Measurements from ENCODE around the gene SULT1C2. TPM values are rescaled to one million over a fixed set of nuclear protein-coding genes. Genes with fewer than 3 reads are reported as not detected.

The SULT1C2 gene
- total and polyA plus RNA-seq, 2 of the 8 experiments (the other 6 are each of a cell fraction or from before 2014, with no cell fraction given): 2.2 to 2.8 TPM

- FAIRE-seq (no peak), DNase-seq (ENCODE audit: low read depth in 1 of 2, low spot score in 2 of 2) (no peak)
- Histone ChIP-seq H3K4ac (replicated peaks; ENCODE audit: insufficient read length, low read depth, low read length) (no peak overlapping the region), H3K56ac (replicated peaks; ENCODE audit: insufficient read length, low read depth, low read length) (no peak overlapping the region), H2AK5ac (ENCODE audit: low read depth, low read length) (no peak overlapping the region), H3K4me3 (ENCODE audit: extremely low read depth in 1 of 4, insufficient read depth in 2 of 4, low read depth in 3 of 4, low read length in 4 of 4) (no peak overlapping the region), H4K20me1 (replicated peaks in 1 of 2; ENCODE audit: control insufficient read depth in 1 of 2, insufficient read depth in 2 of 2, low read length in 2 of 2) (no peaks in the 10 kb centered on the region), H3K9ac (replicated peaks in 1 of 4; ENCODE audit: extremely low read depth in 1 of 4, low read depth in 3 of 4, low read length in 3 of 4) (no peak overlapping the region), H2BK5ac (ENCODE audit: low read depth, low read length) (no peak overlapping the region), H3K23ac (ENCODE audit: insufficient read length) (no peak overlapping the region), H3K27ac (ENCODE audit: low read depth, low read length) (no peak overlapping the region), H3K9me3 (ENCODE audit: insufficient read depth in 2 of 2, low read depth in 1 of 2, low read length in 1 of 2) (peaks cover 0 to 10% of the 10 kb centered on the region in 2 experiments; a peak in 2 of 4 replicates), H2BK20ac (ENCODE audit: low read length) (no peak overlapping the region), H2BK12ac (ENCODE audit: low read depth, low read length) (no peak overlapping the region), H3K18ac (ENCODE audit: extremely low read depth, low read length) (no peak overlapping the region), H3K79me2 (ENCODE audit: control insufficient read depth in 1 of 2, insufficient read depth in 2 of 2, low read length in 2 of 2) (no peaks in the 10 kb centered on the region), H3K4me2 (ENCODE audit: insufficient read depth in 1 of 2, low read depth in 2 of 2, low read length in 2 of 2) (no peak overlapping the region), H4K5ac (ENCODE audit: insufficient read length, low read depth, low read length) (no peak overlapping the region), H2BK15ac (ENCODE audit: low read length) (no peak overlapping the region), H4K91ac (replicated peaks; ENCODE audit: insufficient read length, low read length) (no peak overlapping the region), H3K79me1 (ENCODE audit: low read depth, low read length) (no peaks in the 10 kb centered on the region), H3K23me2 (ENCODE audit: low read depth, low read length) (no peaks in the 10 kb centered on the region), H3K27me3 (replicated peaks in 1 of 4; ENCODE audit: control insufficient read depth in 3 of 4, extremely low read depth in 1 of 4, insufficient read depth in 3 of 4, low read length in 3 of 4) (no peaks in the 10 kb centered on the region), H2BK120ac (replicated peaks; ENCODE audit: low read depth, low read length) (no peak overlapping the region), H3K4me1 (replicated peaks in 1 of 4; ENCODE audit: control insufficient read depth in 3 of 4, insufficient read depth in 4 of 4, low read length in 3 of 4) (no peaks in the 10 kb centered on the region), H2AFZ (ENCODE audit: low read length) (no peak overlapping the region), H3K14ac (ENCODE audit: insufficient read length) (no peak overlapping the region), H3K36me3 (ENCODE audit: control insufficient read depth in 2 of 4, insufficient read depth in 4 of 4, low read length in 3 of 4) (no peaks in the 10 kb centered on the region), H4K8ac (ENCODE audit: extremely low read depth, insufficient read depth, low read length) (no peak overlapping the region)
- WGBS, 2 experiments (ENCODE audit: extremely low coverage in 1 of 2, insufficient coverage in 1 of 2, insufficient read length in 1 of 2, insufficient replicate concordance in 2 of 2, low coverage in 1 of 2, low lambda C conversion rate in 2 of 2, missing lambda C conversion rate in 1 of 2): 78% methylated on average over 3 of the region's 3 CpGs; no CpG with 5 or more reads in 1 of the 2 experiments
- CTCF ChIA-PET (ENCODE audit: partially characterized antibody): no interaction called here
- POLR2A ChIA-PET (ENCODE audit: partially characterized antibody): no interaction called here
- no peak for TF ChIP-seq CEBPB (IDR thresholded peaks at IDR 0.05; ENCODE audit: low read depth, low read length)
- TF ChIP-seq POLR2A (IDR thresholded peaks at IDR 0.05; ENCODE audit: control extremely low read depth in 1 of 2, low read depth in 2 of 2, low read length in 2 of 2): no peak
- TF ChIP-seq, protein P1, sequence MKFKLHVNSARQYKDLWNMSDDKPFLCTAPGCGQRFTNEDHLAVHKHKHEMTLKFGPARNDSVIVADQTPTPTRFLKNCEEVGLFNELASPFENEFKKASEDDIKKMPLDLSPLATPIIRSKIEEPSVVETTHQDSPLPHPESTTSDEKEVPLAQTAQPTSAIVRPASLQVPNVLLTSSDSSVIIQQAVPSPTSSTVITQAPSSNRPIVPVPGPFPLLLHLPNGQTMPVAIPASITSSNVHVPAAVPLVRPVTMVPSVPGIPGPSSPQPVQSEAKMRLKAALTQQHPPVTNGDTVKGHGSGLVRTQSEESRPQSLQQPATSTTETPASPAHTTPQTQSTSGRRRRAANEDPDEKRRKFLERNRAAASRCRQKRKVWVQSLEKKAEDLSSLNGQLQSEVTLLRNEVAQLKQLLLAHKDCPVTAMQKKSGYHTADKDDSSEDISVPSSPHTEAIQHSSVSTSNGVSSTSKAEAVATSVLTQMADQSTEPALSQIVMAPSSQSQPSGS (IDR thresholded peaks at IDR 0.05; ENCODE audit: low read length): no peak
- no peak for TF ChIP-seq TAF1 (IDR thresholded peaks at IDR 0.05; ENCODE audit: low read depth, low read length)
- no peak for TF ChIP-seq GTF2F1 (IDR thresholded peaks at IDR 0.05; ENCODE audit: borderline replicate concordance, low read depth, low read length)
- TF ChIP-seq EGR1 (IDR thresholded peaks at IDR 0.05; ENCODE audit: borderline replicate concordance, low read depth, low read length): no peak
- no peak for TF ChIP-seq POU5F1 (IDR thresholded peaks at IDR 0.05; ENCODE audit: low read depth, low read length)
- no peak for TF ChIP-seq BRCA1 (IDR thresholded peaks at IDR 0.05; ENCODE audit: low read depth, low read length)
- no peak for TF ChIP-seq SAP30 (IDR thresholded peaks at IDR 0.05; ENCODE audit: insufficient read depth, insufficient replicate concordance, low read length)
- TF ChIP-seq NANOG (IDR thresholded peaks at IDR 0.05; ENCODE audit: insufficient read depth, low read depth, low read length, poor library complexity, severe bottlenecking): no peak
- TF ChIP-seq TBP (IDR thresholded peaks at IDR 0.05; ENCODE audit: low read depth, low read length): no peak
- TF ChIP-seq RAD21 (IDR thresholded peaks at IDR 0.05 in 1 of 2, conservative IDR thresholded peaks at IDR 0.05 in 1 of 2; ENCODE audit: low read depth in 2 of 2, low read length in 2 of 2): no peak
- TF ChIP-seq SRF (IDR thresholded peaks at IDR 0.05; ENCODE audit: low read depth, low read length): no peak
- no peak for TF ChIP-seq CHD1 (IDR thresholded peaks at IDR 0.05; ENCODE audit: low read depth, low read length)
Observed at GRCh38 chr2:108266218-108266617, 22.5 kb upstream of the SULT1C2 start.

Data from H1 (cell line).